ENCODE data around the gene MFAP3.
"Not testable (repeated sequence)": the region's sequence is repeated elsewhere in the genome, so short reads cannot be mapped to it uniquely, and the experiment has no call there.

The MFAP3 gene

GRCh38 chr5:154015071-154015693 is 23.6 kb upstream of the MFAP3 start:
- no peaks in the 10 kb centered on the region for H3K36me3 ChIP-seq (ENCODE audit: control insufficient read depth, insufficient read depth, low read length)
- no CpG with 5 or more reads among the region's 4 CpGs for WGBS (ENCODE audit: insufficient coverage, insufficient read length)
- H3K4me1 ChIP-seq (ENCODE audit: control insufficient read depth, insufficient read depth, low read length) = no peaks in the 10 kb centered on the region
- H3K4me3 ChIP-seq (ENCODE audit: low read length) = no peak overlapping the region
- DNase-seq (ENCODE audit: low read depth, low spot score) = no peak
- H3K9me3 ChIP-seq (ENCODE audit: control insufficient read depth, insufficient read depth, low read length) = no peaks in the 10 kb centered on the region
- no peak overlapping the region for H3K27ac ChIP-seq (ENCODE audit: low read length)
- no peaks in the 10 kb centered on the region for H3K27me3 ChIP-seq (ENCODE audit: control insufficient read depth, insufficient read depth, low read length)

- no CpG with 5 or more reads among the region's 1 CpG for WGBS (ENCODE audit: insufficient coverage, insufficient read length)
- H3K4me3 ChIP-seq (ENCODE audit: low read length); H3K4me1 ChIP-seq (ENCODE audit: control insufficient read depth, insufficient read depth, low read length); DNase-seq (ENCODE audit: low read depth, low spot score); H3K36me3 ChIP-seq (ENCODE audit: control insufficient read depth, insufficient read depth, low read length); H3K27me3 ChIP-seq (ENCODE audit: control insufficient read depth, insufficient read depth, low read length); H3K9me3 ChIP-seq (ENCODE audit: control insufficient read depth, insufficient read depth, low read length); H3K27ac ChIP-seq (ENCODE audit: low read length): not testable (repeated sequence)
These were observed 19.8 kb upstream of the MFAP3 start for GRCh38 chr5:154018919-154019318.

- no peak for DNase-seq (ENCODE audit: low read depth, low spot score)
- no peak overlapping the region for H3K4me3 ChIP-seq (ENCODE audit: low read length)
- H3K36me3 ChIP-seq (ENCODE audit: control insufficient read depth, insufficient read depth, low read length) = no peaks in the 10 kb centered on the region
- H3K27me3 ChIP-seq (ENCODE audit: control insufficient read depth, insufficient read depth, low read length) = no peaks in the 10 kb centered on the region
- H3K4me1 ChIP-seq (ENCODE audit: control insufficient read depth, insufficient read depth, low read length) = no peaks in the 10 kb centered on the region
- peaks cover 2% of the 10 kb centered on the region; the same call in 1 of the 2 replicates for H3K9me3 ChIP-seq (ENCODE audit: control insufficient read depth, insufficient read depth, low read length)
- H3K27ac ChIP-seq (ENCODE audit: low read length) = no peak overlapping the region
These were observed 12.8 kb upstream of the MFAP3 start for GRCh38 chr5:154025951-154026350.

- DNase-seq (ENCODE audit: low read depth, low spot score) = no peak
- Histone ChIP-seq H3K4me3 (ENCODE audit: low read length) (no peak overlapping the region), H3K36me3 (ENCODE audit: control insufficient read depth, insufficient read depth, low read length) (no peaks in the 10 kb centered on the region), H3K27ac (ENCODE audit: low read length) (no peak overlapping the region), H3K9me3 (ENCODE audit: control insufficient read depth, insufficient read depth, low read length) (no peaks in the 10 kb centered on the region), H3K4me1 (ENCODE audit: control insufficient read depth, insufficient read depth, low read length) (no peaks in the 10 kb centered on the region), H3K27me3 (ENCODE audit: control insufficient read depth, insufficient read depth, low read length) (no peaks in the 10 kb centered on the region)
- no CpG with 5 or more reads among the region's 2 CpGs for WGBS (ENCODE audit: insufficient coverage, insufficient read length)
These were observed 6.8 kb upstream of the MFAP3 start for GRCh38 chr5:154031937-154032489.

GRCh38 chr5:154034944-154035343 is 3.8 kb upstream of the MFAP3 start:
- no peaks in the 10 kb centered on the region for H3K27me3 ChIP-seq (ENCODE audit: control insufficient read depth, insufficient read depth, low read length)
- H3K4me1 ChIP-seq (ENCODE audit: control insufficient read depth, insufficient read depth, low read length) = no peaks in the 10 kb centered on the region; the same call in 1 of the 2 replicates
- H3K36me3 ChIP-seq (ENCODE audit: control insufficient read depth, insufficient read depth, low read length) = no peaks in the 10 kb centered on the region
- no peak overlapping the region for H3K27ac ChIP-seq (ENCODE audit: low read length)
- H3K4me3 ChIP-seq (ENCODE audit: low read length) = no peak overlapping the region
- WGBS (ENCODE audit: insufficient coverage, insufficient read length) = no CpG with 5 or more reads among the region's 3 CpGs
- DNase-seq (ENCODE audit: low read depth, low spot score) = no peak
- H3K9me3 ChIP-seq (ENCODE audit: control insufficient read depth, insufficient read depth, low read length) = no peaks in the 10 kb centered on the region

- H3K9me3 ChIP-seq (ENCODE audit: control insufficient read depth, insufficient read depth, low read length) = no peaks in the 10 kb centered on the region
- DNase-seq (ENCODE audit: low read depth, low spot score) = no peak
- no peak overlapping the region for H3K27ac ChIP-seq (ENCODE audit: low read length)
- peak overlapping the region; percentile 99; the same call in 1 of the 2 replicates for H3K4me3 ChIP-seq (ENCODE audit: low read length)
- H3K4me1 ChIP-seq (ENCODE audit: control insufficient read depth, insufficient read depth, low read length) = no peaks in the 10 kb centered on the region; the same call in 1 of the 2 replicates
- H3K36me3 ChIP-seq (ENCODE audit: control insufficient read depth, insufficient read depth, low read length) = no peaks in the 10 kb centered on the region
- no peaks in the 10 kb centered on the region for H3K27me3 ChIP-seq (ENCODE audit: control insufficient read depth, insufficient read depth, low read length)
- WGBS (ENCODE audit: insufficient coverage, insufficient read length) = no CpG with 5 or more reads among the region's 22 CpGs
These were observed 483 bp upstream of the MFAP3 start for GRCh38 chr5:154038261-154038706.

- no peaks in the 10 kb centered on the region for H3K9me3 ChIP-seq (ENCODE audit: control insufficient read depth, insufficient read depth, low read length)
- H3K27me3 ChIP-seq (ENCODE audit: control insufficient read depth, insufficient read depth, low read length) = no peaks in the 10 kb centered on the region
- no CpG with 5 or more reads among the region's 1 CpG for WGBS (ENCODE audit: insufficient coverage, insufficient read length)
- DNase-seq (ENCODE audit: low read depth, low spot score) = no peak
- H3K27ac ChIP-seq (ENCODE audit: low read length) = no peak overlapping the region
- peak overlapping the region; percentile 99; the same call in 1 of the 2 replicates for H3K4me3 ChIP-seq (ENCODE audit: low read length)
- H3K4me1 ChIP-seq (ENCODE audit: control insufficient read depth, insufficient read depth, low read length) = no peaks in the 10 kb centered on the region; the same call in 1 of the 2 replicates
- no peaks in the 10 kb centered on the region for H3K36me3 ChIP-seq (ENCODE audit: control insufficient read depth, insufficient read depth, low read length)
These were observed 677 bp downstream of the MFAP3 start for GRCh38 chr5:154039458-154039829.

GRCh38 chr5:154042766-154043165 is 4.0 kb downstream of the MFAP3 start:
- no CpG with 5 or more reads among the region's 2 CpGs for WGBS (ENCODE audit: insufficient coverage, insufficient read length)
- Histone ChIP-seq H3K4me1 (ENCODE audit: control insufficient read depth, insufficient read depth, low read length) (no peaks in the 10 kb centered on the region; the same call in 1 of the 2 replicates), H3K36me3 (ENCODE audit: control insufficient read depth, insufficient read depth, low read length) (no peaks in the 10 kb centered on the region), H3K4me3 (ENCODE audit: low read length) (no peak overlapping the region), H3K27ac (ENCODE audit: low read length) (no peak overlapping the region), H3K27me3 (ENCODE audit: control insufficient read depth, insufficient read depth, low read length) (no peaks in the 10 kb centered on the region), H3K9me3 (ENCODE audit: control insufficient read depth, insufficient read depth, low read length) (no peaks in the 10 kb centered on the region)
- DNase-seq (ENCODE audit: low read depth, low spot score) = no peak

- no peak overlapping the region for H3K4me3 ChIP-seq (ENCODE audit: low read length)
- H3K9me3 ChIP-seq (ENCODE audit: control insufficient read depth, insufficient read depth, low read length) = no peaks in the 10 kb centered on the region
- no peak for DNase-seq (ENCODE audit: low read depth, low spot score)
- no CpG with 5 or more reads among the region's 3 CpGs for WGBS (ENCODE audit: insufficient coverage, insufficient read length)
- H3K27ac ChIP-seq (ENCODE audit: low read length) = no peak overlapping the region
- no peaks in the 10 kb centered on the region; the same call in 1 of the 2 replicates for H3K4me1 ChIP-seq (ENCODE audit: control insufficient read depth, insufficient read depth, low read length)
- no peaks in the 10 kb centered on the region for H3K36me3 ChIP-seq (ENCODE audit: control insufficient read depth, insufficient read depth, low read length)
- no peaks in the 10 kb centered on the region for H3K27me3 ChIP-seq (ENCODE audit: control insufficient read depth, insufficient read depth, low read length)
These were observed 5.3 kb downstream of the MFAP3 start for GRCh38 chr5:154044099-154044498.

- H3K4me3 ChIP-seq (ENCODE audit: low read length) = no peak overlapping the region
- DNase-seq (ENCODE audit: low read depth, low spot score) = no peak
- no peaks in the 10 kb centered on the region for H3K4me1 ChIP-seq (ENCODE audit: control insufficient read depth, insufficient read depth, low read length)
- no peak overlapping the region for H3K27ac ChIP-seq (ENCODE audit: low read length)
- H3K9me3 ChIP-seq (ENCODE audit: control insufficient read depth, insufficient read depth, low read length) = no peaks in the 10 kb centered on the region
- no CpG with 5 or more reads among the region's 2 CpGs for WGBS (ENCODE audit: insufficient coverage, insufficient read length)
- H3K27me3 ChIP-seq (ENCODE audit: control insufficient read depth, insufficient read depth, low read length) = no peaks in the 10 kb centered on the region
- no peaks in the 10 kb centered on the region for H3K36me3 ChIP-seq (ENCODE audit: control insufficient read depth, insufficient read depth, low read length)
These were observed 5.8 kb downstream of the MFAP3 start for GRCh38 chr5:154044581-154044980.

GRCh38 chr5:154046486-154046885 is 7.7 kb downstream of the MFAP3 start:
- no CpG with 5 or more reads among the region's 7 CpGs for WGBS (ENCODE audit: insufficient coverage, insufficient read length)
- H3K9me3 ChIP-seq (ENCODE audit: control insufficient read depth, insufficient read depth, low read length) = no peaks in the 10 kb centered on the region
- H3K27me3 ChIP-seq (ENCODE audit: control insufficient read depth, insufficient read depth, low read length) = no peaks in the 10 kb centered on the region
- no peak overlapping the region for H3K4me3 ChIP-seq (ENCODE audit: low read length)
- H3K4me1 ChIP-seq (ENCODE audit: control insufficient read depth, insufficient read depth, low read length) = no peaks in the 10 kb centered on the region
- H3K27ac ChIP-seq (ENCODE audit: low read length) = no peak overlapping the region
- DNase-seq (ENCODE audit: low read depth, low spot score) = no peak
- no peaks in the 10 kb centered on the region for H3K36me3 ChIP-seq (ENCODE audit: control insufficient read depth, insufficient read depth, low read length)

All from iPS DF 6.9 (cell line).